Mononuclear cell (primary cell): ENCODE measurements around the gene NPAS3. TPM values are rescaled to one million over a fixed set of nuclear protein-coding genes. Genes with fewer than 3 reads are reported as not detected.
"Not testable (repeated sequence)": the region's sequence is repeated elsewhere in the genome, so short reads cannot be mapped to it uniquely, and the experiment has no call there.

Experiments used
- H3K27me3 ChIP-seq: 2 replicates; pipeline ENCODE4 v1.6.0; 2011; ENCODE audit warnings: low read length, control low read depth; ENCODE audit not compliant: insufficient read depth
- H3K4me1 ChIP-seq: 2 replicates; pipeline ENCODE4 v1.5.1; 2011; ENCODE audit warnings: mild to moderate bottlenecking, low read length, control low read depth; ENCODE audit not compliant: insufficient read depth
- H3K4me3 ChIP-seq: 2 replicates; pipeline ENCODE4 v1.5.1; 2011; ENCODE audit warnings: mild to moderate bottlenecking, low read length, moderate library complexity
- H3K9me3 ChIP-seq: 2 replicates; pipeline ENCODE4 v1.5.1; 2011; ENCODE audit warnings: low read depth, mild to moderate bottlenecking, control low read depth, low read length
- total RNA-seq: library from RNA; depleted of rRNA; stranded (reverse); fragments of >200 nt; gene quantifications from one replicate; pipeline ENCODE4 v1.2.3, GENCODE V29; 2012

NPAS3 gene
- total RNA-seq, 1 donor, result not detected

- H3K27me3 ChIP-seq, result no peaks in the 10 kb centered on the region
- no peaks in the 10 kb centered on the region for H3K4me1 ChIP-seq
- H3K4me3 ChIP-seq, result no peak overlapping the region
Measured at GRCh38 chr14:33063521-33063920, 124.8 kb downstream of the NPAS3 start.

GRCh38 chr14:33065634-33066033 is 127.0 kb downstream of the NPAS3 start:
- Histone ChIP-seq H3K4me1 (no peaks in the 10 kb centered on the region), H3K4me3 (no peak overlapping the region), H3K9me3 (no peaks in the 10 kb centered on the region), H3K27me3 (no peaks in the 10 kb centered on the region)

More at GRCh38 chr14:33063521-33063920, 124.8 kb downstream of the NPAS3 start:
- no peaks in the 10 kb centered on the region for H3K9me3 ChIP-seq

DNA sequence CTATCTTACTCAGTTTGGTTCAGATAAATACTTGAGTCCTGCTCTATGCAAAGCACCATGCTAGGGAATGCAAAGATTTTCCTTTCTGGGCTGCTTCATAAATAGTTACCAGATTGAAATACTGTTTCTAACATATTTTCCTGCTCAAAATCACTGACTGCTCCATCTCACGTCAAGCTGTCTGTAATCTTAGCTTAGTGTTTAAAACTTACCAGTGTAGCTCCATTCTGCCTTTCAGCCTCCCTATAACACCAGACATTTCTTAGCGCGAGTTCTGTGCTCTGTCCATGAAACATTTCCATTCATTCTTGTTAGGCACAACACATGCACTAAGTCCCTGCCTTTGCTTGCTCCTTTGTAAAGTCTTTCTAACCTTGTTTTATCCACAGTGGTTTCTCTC is 129.4 kb downstream of the NPAS3 start:
- Histone ChIP-seq H3K27me3 (no peaks in the 10 kb centered on the region), H3K4me1 (no peaks in the 10 kb centered on the region), H3K9me3 (no peaks in the 10 kb centered on the region), H3K4me3 (no peak overlapping the region)

DNA sequence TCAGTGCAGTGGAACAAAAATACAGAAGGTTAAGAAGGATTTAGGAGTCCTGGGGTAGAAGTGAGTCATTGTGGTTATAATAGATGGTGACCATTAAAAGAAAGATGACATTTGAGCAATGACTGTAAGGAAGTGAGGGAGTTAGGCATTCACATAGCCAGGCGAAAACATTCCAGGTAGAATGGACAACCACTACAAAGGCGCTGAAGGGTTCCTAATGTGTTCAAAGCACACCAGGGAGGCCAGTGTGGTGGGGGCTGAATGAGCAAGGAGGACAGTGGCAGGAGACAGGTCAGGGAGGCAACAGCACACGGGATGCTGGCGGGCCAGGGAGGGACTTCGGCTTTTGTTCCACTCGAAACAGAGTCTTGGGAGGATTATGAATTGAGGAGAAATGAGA is 129.9 kb downstream of the NPAS3 start:
- Histone ChIP-seq H3K4me1 (no peaks in the 10 kb centered on the region), H3K27me3 (no peaks in the 10 kb centered on the region), H3K4me3 (no peak overlapping the region), H3K9me3 (no peaks in the 10 kb centered on the region)

DNA sequence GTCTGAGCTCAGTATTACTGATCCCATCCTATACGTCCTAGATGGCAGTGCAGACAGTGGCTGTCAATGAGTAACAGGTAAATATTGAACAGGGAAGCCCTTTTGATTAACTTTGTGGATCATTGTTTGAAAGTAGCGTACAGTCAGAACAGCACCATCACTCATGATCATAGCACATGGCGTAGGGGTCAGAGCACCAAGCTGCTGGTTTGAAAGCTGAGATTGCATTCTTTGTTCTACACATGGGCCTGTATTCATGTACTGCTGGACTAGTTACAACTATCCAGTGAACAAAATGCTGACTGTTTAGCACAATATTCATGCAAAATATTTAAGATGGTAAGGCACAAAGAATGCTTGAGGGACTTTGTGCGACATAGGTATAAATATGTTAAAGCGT is 131.8 kb downstream of the NPAS3 start:
- H3K4me3 ChIP-seq, result no peak overlapping the region
- H3K9me3 ChIP-seq, result peaks cover 8% of the 10 kb centered on the region

DNA sequence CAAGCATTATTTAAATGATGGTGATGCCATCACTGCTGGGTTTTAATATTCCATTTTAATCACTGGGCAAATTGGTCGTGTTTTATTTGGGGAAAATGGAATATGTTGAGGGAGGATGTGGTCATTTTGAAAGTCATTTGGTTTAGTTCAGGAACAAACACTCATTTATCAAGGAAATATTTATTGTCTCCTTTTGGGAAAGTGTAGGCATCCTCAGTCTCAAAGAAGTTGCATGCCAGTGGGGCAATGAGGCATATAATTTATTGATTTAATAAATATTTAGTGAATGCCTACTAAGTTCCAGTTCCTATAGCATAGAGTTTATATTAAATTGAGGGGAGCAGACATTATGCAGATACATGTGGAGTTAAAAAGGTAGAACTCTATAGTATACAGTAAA is 134.3 kb downstream of the NPAS3 start:
- peaks cover 8% of the 10 kb centered on the region for H3K9me3 ChIP-seq
- H3K4me1 ChIP-seq, result no peaks in the 10 kb centered on the region
- H3K27me3 ChIP-seq, result no peaks in the 10 kb centered on the region
- H3K4me3 ChIP-seq, result no peak overlapping the region

More for the DNA sequence above, 131.8 kb downstream of the NPAS3 start:
- Histone ChIP-seq H3K27me3 (no peaks in the 10 kb centered on the region), H3K4me1 (no peaks in the 10 kb centered on the region)

- no peaks in the 10 kb centered on the region for H3K27me3 ChIP-seq
- H3K9me3 ChIP-seq, result no peaks in the 10 kb centered on the region
- no peak overlapping the region for H3K4me3 ChIP-seq
- H3K4me1 ChIP-seq, result no peaks in the 10 kb centered on the region
Measured at GRCh38 chr14:33081259-33081658, 142.6 kb downstream of the NPAS3 start.

DNA sequence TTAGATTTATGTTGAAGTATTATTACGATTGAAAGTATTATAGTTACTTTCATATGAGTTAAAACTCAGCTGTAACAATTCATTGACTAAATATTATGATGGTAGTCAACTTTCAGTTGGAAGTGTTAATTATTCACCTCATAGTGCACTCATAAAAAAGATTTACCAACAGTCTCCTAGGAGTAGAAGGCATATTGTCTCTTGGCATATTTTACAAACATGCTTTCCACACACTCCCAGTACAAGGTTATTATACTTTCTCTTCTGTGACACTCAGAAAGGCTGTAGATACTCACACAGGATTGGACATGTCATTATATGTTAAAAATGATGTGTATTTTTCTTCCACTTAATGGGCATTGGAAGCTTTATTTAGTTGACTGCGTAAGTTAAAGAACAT is 147.1 kb downstream of the NPAS3 start:
- Histone ChIP-seq H3K9me3 (no peaks in the 10 kb centered on the region), H3K4me1 (no peaks in the 10 kb centered on the region), H3K27me3 (no peaks in the 10 kb centered on the region), H3K4me3 (no peak overlapping the region)

DNA sequence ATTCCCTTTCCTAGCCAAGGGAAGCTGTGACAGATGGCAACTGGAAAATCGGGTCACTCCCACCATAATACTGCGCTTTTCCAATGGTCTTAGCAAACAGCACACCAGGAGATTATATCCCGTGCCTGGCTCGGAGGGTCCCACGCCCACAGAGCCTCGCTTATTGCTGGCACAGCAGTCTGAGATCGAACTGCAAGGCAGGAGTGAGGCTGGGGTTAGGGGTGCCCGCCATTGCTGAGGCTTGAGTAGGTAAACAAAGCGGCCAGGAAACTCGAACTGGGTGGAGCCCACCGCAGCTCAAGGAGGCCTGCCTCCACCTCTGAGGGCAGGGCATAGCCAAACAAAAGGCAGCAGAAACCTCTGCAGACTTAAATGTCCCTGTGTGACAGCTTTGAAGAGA is 149.6 kb downstream of the NPAS3 start:
- H3K27me3 ChIP-seq, H3K4me3 ChIP-seq, H3K9me3 ChIP-seq, H3K4me1 ChIP-seq: not testable (repeated sequence)

GRCh38 chr14:33098016-33098415 is 159.3 kb downstream of the NPAS3 start:
- Histone ChIP-seq H3K9me3 (peaks cover 6% of the 10 kb centered on the region), H3K4me1 (no peaks in the 10 kb centered on the region), H3K4me3 (no peak overlapping the region), H3K27me3 (no peaks in the 10 kb centered on the region)

DNA sequence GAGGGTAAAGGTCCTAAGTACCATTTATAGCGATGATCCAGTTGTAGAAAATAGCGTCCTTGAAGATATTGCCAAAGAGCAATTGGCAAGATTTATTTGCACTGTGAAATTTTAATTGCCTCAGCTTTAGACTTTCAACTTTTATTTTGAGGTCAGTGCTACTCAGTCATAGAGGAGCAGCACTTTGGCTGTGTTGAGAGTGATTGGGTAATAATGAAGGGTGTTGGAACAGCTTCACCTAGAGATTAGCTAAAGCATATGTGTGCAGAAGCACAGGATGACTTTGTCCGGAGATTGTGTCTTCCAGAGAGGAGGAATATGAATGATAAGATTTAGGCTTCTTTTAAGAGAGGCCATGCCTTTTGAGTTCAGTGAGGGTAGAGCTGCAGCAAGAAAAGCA is 164.8 kb downstream of the NPAS3 start:
- Histone ChIP-seq H3K4me1 (no peaks in the 10 kb centered on the region), H3K27me3 (no peaks in the 10 kb centered on the region), H3K4me3 (no peak overlapping the region), H3K9me3 (no peaks in the 10 kb centered on the region)

DNA sequence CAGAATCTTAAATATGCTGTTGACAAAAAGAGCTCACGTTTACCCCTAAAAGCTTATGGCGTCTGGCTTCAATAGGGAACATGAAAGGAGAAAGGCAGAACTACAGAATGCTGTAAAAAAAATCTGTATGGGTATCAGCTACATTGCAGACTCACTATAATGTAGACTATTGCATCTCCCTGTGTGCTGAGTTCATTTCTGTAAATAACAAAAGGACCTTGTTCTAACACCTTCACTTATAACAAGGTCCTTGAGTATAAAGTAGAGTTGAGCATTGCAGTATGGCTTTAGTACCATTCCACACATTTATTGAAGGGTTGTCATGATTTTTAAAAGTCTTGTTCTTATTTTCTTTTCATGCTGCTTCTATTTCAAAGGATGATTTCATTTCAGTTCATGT is 165.3 kb downstream of the NPAS3 start:
- Histone ChIP-seq H3K27me3 (no peaks in the 10 kb centered on the region), H3K9me3 (no peaks in the 10 kb centered on the region), H3K4me3 (no peak overlapping the region), H3K4me1 (no peaks in the 10 kb centered on the region)

DNA sequence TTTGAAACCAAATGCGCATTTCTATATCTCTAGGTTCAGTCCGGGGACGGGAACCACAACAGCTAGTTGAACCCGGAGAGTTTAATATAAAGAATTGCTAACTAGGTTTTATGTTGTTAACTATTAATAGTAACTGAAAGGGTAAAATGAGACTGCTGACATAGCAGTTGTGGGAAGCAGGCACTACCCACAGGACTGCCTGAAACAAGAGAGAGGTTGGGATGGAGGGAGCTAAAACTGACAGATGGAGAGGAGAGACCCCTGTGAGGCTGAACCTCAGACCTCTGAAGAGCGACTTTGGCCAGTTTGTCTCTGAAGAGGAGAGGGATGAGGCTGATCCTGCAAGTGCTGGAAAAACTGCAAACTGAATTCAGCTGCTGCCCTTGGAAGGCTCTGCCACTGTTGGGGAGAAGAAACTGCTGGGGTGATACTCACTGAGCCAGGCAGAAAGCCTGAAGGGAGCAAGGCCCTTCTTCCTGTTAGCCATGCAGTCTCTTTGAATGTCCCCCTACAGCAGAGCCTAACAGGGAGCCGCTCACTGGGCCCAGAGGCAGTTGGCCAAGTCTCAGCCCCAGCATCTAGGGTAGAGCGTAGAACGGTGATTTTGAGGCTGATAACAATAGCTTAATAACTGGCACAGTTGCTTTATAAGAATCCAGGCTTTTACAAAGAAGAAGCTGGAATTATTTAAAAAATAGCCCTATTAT is 172.2 kb downstream of the NPAS3 start:
- Histone ChIP-seq H3K4me3 (no peak overlapping the region), H3K4me1 (no peaks in the 10 kb centered on the region), H3K27me3 (no peaks in the 10 kb centered on the region), H3K9me3 (no peaks in the 10 kb centered on the region)

DNA sequence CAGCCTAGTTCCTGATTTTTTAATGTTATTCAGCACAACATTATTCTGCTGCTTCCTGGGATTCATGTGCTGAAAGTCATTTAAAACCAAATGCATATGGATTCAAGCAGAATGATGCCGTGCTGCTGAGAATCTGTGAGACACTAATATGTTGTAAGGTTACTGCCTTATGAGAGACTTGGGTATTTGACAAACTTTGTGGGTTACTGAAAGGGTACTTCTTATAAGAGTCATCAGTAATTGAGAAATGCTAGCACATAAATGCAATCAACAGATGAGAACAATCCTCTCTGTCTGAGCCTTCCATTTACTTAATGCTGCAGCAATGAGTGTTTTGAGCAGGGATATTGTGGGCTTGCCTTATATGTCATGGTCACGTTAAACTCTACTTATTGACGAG is 175.7 kb downstream of the NPAS3 start:
- H3K4me1 ChIP-seq, result no peaks in the 10 kb centered on the region
- H3K27me3 ChIP-seq, result no peaks in the 10 kb centered on the region
- H3K9me3 ChIP-seq, result no peaks in the 10 kb centered on the region
- no peak overlapping the region for H3K4me3 ChIP-seq

- H3K9me3 ChIP-seq, result no peaks in the 10 kb centered on the region
- H3K27me3 ChIP-seq, result no peaks in the 10 kb centered on the region
- no peaks in the 10 kb centered on the region for H3K4me1 ChIP-seq
- H3K4me3 ChIP-seq, result no peak overlapping the region
Measured at GRCh38 chr14:33118668-33119067, 180.0 kb downstream of the NPAS3 start.

DNA sequence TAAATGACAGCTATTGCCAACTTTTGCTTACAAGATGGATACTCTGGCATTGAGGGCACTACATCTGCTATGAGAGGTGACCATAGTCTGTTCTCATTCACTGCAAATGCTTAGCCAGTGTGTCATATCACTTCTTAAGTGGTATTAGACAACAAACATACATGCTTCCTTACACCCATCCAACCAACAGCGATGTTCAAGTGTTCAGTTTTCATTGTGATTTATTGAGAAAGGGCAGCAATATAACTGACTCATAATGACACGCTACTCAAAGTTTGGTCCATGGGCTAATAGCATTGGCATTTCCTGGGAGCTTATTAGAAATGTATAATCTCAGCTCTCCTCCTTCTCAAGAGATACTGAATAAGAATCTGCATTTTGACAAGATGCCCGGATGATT is 181.7 kb downstream of the NPAS3 start:
- H3K27me3 ChIP-seq, result no peaks in the 10 kb centered on the region
- H3K9me3 ChIP-seq, result no peaks in the 10 kb centered on the region
- no peaks in the 10 kb centered on the region for H3K4me1 ChIP-seq
- H3K4me3 ChIP-seq, result no peak overlapping the region
